HG02943 (cell line): ENCODE data around the gene CTAGE4.
"Not testable (repeated sequence)": the region's sequence is repeated elsewhere in the genome, so short reads cannot be mapped to it uniquely, and the experiment has no call there.

Source experiments
- ATAC-seq: cut with Tn5 transposase; IDR thresholded peaks from one replicate; pipeline ENCODE4 v1.9.1; 2021; ENCODE audit warnings: mild to moderate bottlenecking, low read depth, moderate library complexity; ENCODE audit not compliant: unreplicated experiment

Gene CTAGE4

DNA sequence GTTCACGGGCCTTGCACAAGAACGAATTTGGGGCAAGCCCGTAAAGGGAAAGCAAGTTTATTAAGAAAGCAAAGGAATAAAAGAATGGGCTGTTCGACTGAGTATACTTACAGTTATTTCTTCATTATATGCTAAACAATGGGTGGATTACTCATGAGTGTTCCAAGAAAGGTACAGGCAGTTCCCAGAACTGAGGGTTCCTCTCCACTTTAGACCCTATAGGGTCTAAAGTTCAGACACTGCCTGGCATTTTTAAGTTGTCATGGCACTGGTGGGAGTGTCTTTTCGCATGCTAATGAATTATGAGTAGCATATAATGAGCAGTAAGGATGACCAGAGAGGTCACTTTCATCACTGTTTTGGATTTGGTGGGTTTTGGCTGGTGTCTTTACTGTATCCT is 22.0 kb downstream of the CTAGE4 start:
- not testable (repeated sequence) for ATAC-seq

DNA sequence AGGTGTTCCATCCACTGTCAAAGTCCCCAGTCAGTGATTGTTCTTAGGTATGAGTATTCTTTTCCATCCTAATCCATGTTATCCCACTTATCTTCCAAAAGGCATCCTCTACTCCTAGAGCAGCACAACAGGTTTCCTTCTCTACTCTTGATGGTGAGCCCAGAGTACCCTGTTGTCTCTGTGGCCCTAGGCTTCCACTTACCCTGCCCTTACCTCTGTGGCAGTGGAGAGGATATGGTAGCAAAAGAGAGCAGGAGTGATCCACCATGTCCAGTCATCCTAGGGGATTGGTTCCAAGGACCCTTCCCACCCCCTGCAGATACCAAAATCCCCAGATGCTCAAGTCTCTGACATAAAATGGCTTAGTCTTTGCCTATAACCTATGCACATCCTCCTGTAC is 33.9 kb downstream of the CTAGE4 start:
- ATAC-seq: not testable (repeated sequence)

DNA sequence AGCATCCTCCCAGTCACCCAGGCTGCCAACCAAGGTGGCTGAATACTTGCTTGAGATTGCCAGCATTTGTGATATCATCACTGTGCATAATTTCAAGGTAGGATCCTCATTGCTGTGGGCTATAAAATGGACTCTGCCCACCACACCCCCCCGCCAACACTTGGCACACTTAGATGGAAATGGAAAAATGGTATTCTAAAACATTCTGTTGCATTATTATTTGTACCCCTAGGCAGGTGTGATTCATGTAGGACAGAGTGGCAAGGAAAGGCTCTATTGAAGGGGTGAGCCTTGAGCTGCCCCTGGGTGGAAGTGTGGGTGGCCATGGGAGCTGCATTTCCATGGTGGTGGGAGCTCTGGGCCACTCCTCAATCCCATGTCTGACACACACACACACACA is 35.3 kb downstream of the CTAGE4 start:
- not testable (repeated sequence) for ATAC-seq

DNA sequence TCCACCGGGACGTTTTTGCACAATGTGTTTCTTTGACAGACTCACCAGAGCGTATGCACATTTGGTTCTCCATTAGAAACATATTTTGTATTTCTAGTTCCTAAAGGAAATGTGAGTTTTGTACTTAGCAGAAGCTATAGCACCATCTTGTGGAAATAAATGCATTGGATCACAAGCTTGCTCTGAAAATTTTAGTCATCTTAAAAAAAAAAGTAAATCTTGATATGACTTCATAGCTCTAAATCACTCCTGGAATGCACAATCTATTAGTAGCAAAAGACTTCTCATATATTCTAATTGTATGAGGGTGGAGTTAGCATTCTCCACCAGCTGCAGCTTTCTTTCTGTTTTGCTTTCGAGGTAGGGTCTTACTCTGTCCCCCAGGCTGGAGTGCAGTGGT is 35.9 kb downstream of the CTAGE4 start:
- ATAC-seq: not testable (repeated sequence)

DNA sequence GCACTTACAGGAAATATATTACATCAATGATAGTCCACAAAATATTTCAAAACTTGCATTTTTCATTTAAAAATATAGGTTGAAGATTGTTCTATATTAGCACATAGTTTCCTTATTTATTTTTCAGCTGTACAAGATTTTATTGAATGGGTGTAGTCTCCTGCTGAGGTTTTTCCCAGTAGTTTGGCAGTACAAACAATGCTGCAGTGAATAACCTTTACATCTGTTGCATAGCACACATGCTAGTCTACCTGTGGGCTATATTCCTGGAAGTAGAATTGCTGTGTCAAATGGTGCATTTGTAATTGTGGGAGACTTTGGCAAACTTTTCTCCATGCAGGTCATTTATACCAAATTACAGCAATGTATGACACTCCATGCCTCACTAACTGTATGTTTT is 37.3 kb downstream of the CTAGE4 start:
- not testable (repeated sequence) for ATAC-seq

DNA sequence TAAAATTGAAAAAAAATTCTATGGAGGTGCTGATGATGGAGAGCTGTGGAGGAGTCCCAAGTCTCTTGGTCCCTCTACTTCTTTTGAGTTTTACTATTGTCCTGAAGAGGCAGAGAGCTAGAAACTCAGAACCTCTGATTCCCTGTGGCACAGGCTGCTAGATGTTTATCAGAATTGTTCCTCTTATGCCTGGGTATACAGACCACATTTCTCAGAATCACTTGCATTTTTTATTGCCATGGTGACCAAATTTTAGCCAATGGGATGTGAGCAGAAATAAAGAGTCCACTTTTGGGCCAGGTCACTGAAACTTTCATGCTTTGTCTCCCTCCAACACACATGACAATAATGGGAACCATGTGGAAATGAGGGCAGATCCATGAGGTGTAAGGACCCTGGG is 40.4 kb downstream of the CTAGE4 start:
- ATAC-seq: not testable (repeated sequence)

DNA sequence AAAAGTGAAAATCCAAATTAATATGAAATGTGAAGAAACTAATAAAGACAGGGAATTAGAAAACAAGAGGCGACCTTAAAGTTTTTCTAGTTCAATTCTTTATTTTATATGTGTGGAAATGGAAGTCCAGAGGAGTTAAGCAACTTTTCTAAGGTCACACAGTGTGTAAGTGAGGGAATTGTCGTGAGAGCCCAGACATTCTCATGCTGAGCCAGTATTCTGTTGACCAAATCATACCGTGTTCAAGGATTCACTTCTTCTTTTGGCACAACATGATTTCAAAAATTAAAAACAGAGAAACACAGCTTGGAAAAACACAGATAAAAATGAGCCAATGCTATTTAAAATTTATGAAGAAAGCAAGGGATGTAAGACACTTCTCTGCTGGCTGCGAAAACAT is 43.6 kb downstream of the CTAGE4 start:
- not testable (repeated sequence) for ATAC-seq

DNA sequence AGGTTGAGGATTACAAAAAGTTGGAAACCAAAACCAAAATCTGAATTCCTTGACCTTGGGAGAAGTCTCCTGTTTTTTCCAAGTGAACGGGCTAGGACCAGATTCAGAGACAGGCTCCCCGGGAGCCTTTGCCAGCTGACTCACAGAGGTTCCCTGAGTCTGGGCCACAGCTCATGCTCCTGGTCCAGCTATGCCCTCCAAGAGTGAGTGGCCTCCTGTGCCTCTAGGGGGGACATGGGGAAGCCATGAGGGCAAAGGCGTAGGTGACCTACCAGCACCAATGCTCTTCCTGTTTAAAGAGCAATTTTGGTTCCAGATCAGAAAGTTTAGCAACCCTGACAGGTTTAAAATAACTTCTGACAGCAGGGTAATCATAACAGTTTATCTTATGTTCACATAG is 45.5 kb downstream of the CTAGE4 start:
- not testable (repeated sequence) for ATAC-seq

DNA sequence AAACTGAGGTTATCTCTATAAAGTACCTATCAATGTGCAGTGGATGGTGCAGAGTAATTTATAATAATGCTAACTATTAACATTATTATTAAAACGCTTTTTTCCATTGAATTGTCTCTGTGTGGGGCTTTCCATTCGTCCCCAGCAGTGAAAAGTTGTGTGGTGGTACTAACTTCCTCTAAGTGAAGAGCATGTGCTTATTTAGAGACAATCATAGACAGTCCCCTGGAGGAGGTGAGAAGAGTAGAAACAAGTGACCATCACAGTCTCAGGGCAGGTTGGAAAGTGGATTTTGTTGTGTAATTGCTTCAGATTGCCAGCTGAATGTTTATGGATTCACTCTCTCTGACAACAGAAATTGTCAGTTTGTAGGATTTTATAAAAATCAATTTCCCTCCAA is 47.8 kb downstream of the CTAGE4 start:
- not testable (repeated sequence) for ATAC-seq

DNA sequence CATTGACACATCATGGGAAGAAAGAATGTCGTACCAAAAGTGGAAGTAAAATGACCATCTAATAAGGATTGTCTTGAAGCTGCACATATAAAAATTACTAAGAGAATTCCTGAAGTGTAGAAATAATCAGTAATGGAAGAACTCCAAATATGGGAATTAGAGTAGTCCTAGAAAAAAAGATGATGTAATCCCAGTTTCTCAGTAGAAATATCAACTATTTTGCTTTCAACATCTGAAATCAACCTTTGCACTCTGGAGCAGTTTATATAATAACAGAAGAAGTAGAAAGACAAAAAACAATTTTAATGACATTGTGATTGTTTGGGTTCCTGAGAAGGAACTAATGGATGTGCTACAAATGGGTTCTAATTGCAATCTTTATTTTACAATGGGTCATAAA is 49.8 kb downstream of the CTAGE4 start:
- not testable (repeated sequence) for ATAC-seq
